H1 (cell line): ENCODE data around the gene KRAS. TPM values are rescaled to one million over a fixed set of nuclear protein-coding genes. Genes with fewer than 3 reads are reported as not detected.

Experiments used
- CTCF ChIA-PET: fragments of 300-600 bp; sonication (Branson Sonifier 250); formaldehyde crosslinking; loops from one replicate; lab custom pipeline; 2021; ENCODE audit not compliant: partially characterized antibody; lab: Charles Lee
- POLR2A ChIA-PET: fragments of 300-600 bp; sonication (Branson Sonifier 250); formaldehyde crosslinking; loops from one replicate; lab custom pipeline; 2021; ENCODE audit warnings: inconsistent platforms; ENCODE audit not compliant: partially characterized antibody; lab: Charles Lee
- DNase-seq, 2 experiments: peaks; one replicate each; pipeline versions ENCODE4 v3.0.0 to v3.0.0-alpha.2; 2010 to 2022; ENCODE audit warnings: low spot score in 2 of 2, low read depth in 1 of 2, mixed read lengths in 1 of 2
- FAIRE-seq: peaks from 2 replicates; lab custom pipeline; 2011; peaks lifted over from hg19 to GRCh38; lab: Jason Lieb, UNC
- H2AFZ ChIP-seq: 2 replicates; pipeline ENCODE4 v1.8.1; 2012; ENCODE audit warnings: low read length, inconsistent platforms
- H2AK5ac ChIP-seq: 2 replicates; pipeline ENCODE4 v1.6.1; 2013; ENCODE audit warnings: low read depth, low read length
- H2BK120ac ChIP-seq: replicated peaks from 2 replicates; pipeline ENCODE3; 2013; ENCODE audit warnings: low read depth, low read length, inconsistent platforms
- H2BK12ac ChIP-seq: 2 replicates; pipeline ENCODE4 v1.6.1; 2013; ENCODE audit warnings: low read depth, low read length
- H2BK15ac ChIP-seq: 2 replicates; pipeline ENCODE4 v1.6.1; 2013; ENCODE audit warnings: low read length
- H2BK20ac ChIP-seq: 2 replicates; pipeline ENCODE4 v1.6.1; 2013; ENCODE audit warnings: low read length
- H2BK5ac ChIP-seq: 2 replicates; pipeline ENCODE4 v1.6.1; 2013; ENCODE audit warnings: low read depth, low read length
- H3K14ac ChIP-seq: 2 replicates; pipeline ENCODE4 v1.6.1; 2013; ENCODE audit warnings: inconsistent platforms; ENCODE audit not compliant: insufficient read length
- H3K18ac ChIP-seq: 2 replicates; pipeline ENCODE4 v1.6.1; 2013; ENCODE audit warnings: low read length; ENCODE audit errors: extremely low read depth
- H3K23ac ChIP-seq: 2 replicates; pipeline ENCODE4 v1.6.1; 2013; ENCODE audit warnings: inconsistent platforms; ENCODE audit not compliant: insufficient read length
- H3K23me2 ChIP-seq: 2 replicates; pipeline ENCODE4 v1.6.1; 2013; ENCODE audit warnings: low read depth, low read length
- H3K27ac ChIP-seq: 2 replicates; pipeline ENCODE4 v1.6.1; 2011; ENCODE audit warnings: low read depth, low read length, inconsistent platforms
- H3K27me3 ChIP-seq, 4 experiments: replicated peaks in 1 of 4; 1 replicate in 1 of 4; 2 replicates in 3 of 4; pipeline versions ENCODE4 v1.6.1 to v1.8.1; 2011 to 2013; ENCODE audit warnings: low read length in 3 of 4, mild to moderate bottlenecking in 3 of 4, inconsistent platforms in 2 of 4, mixed read lengths in 2 of 4, moderate library complexity in 1 of 4; ENCODE audit not compliant: control insufficient read depth in 3 of 4, insufficient read depth in 3 of 4; ENCODE audit errors: extremely low read depth in 1 of 4
- H3K36me3 ChIP-seq, 4 experiments: 2 replicates each; pipeline versions ENCODE4 v1.6.1 to v1.8.1; 2011 to 2013; ENCODE audit warnings: mild to moderate bottlenecking in 4 of 4, low read length in 3 of 4, moderate library complexity in 2 of 4, control low read depth in 1 of 4, inconsistent platforms in 1 of 4; ENCODE audit not compliant: insufficient read depth in 4 of 4, control insufficient read depth in 2 of 4
- H3K4ac ChIP-seq: replicated peaks from 2 replicates; pipeline ENCODE3; 2013; ENCODE audit warnings: low read length, low read depth, mixed read lengths, inconsistent platforms; ENCODE audit not compliant: insufficient read length
- H3K4me1 ChIP-seq, 4 experiments: replicated peaks in 1 of 4; 1 replicate in 1 of 4; 2 replicates in 3 of 4; pipeline versions ENCODE4 v1.6.1 to v1.8.1; 2011 to 2013; ENCODE audit warnings: low read length in 3 of 4, inconsistent platforms in 2 of 4, mixed read lengths in 1 of 4; ENCODE audit not compliant: insufficient read depth in 4 of 4, control insufficient read depth in 3 of 4
- H3K4me2 ChIP-seq, 2 experiments: 2 replicates each; pipeline versions ENCODE4 v1.6.1 to v1.8.1; 2011 to 2013; ENCODE audit warnings: low read depth in 2 of 2, low read length in 2 of 2, control low read depth in 1 of 2, inconsistent platforms in 1 of 2, mild to moderate bottlenecking in 1 of 2; ENCODE audit not compliant: insufficient read depth in 1 of 2
- H3K4me3 ChIP-seq, 4 experiments: fragments of 200-600, 300-600 bp in 1 of 4; sonication (generic), shearing (Covaris generic), sonication (Bioruptor Twin) in 1 of 4; 2 replicates each; pipeline versions ENCODE4 v1.5.1 to v1.8.1; 2011 to 2016; ENCODE audit warnings: low read length in 4 of 4, low read depth in 3 of 4, control low read depth in 2 of 4, inconsistent platforms in 2 of 4, mild to moderate bottlenecking in 2 of 4, mixed read lengths in 1 of 4, moderate library complexity in 1 of 4; ENCODE audit not compliant: insufficient read depth in 2 of 4; ENCODE audit errors: extremely low read depth in 1 of 4
- H3K56ac ChIP-seq: replicated peaks from 2 replicates; pipeline ENCODE3; 2013; ENCODE audit warnings: low read depth, mild to moderate bottlenecking, mixed read lengths, low read length, inconsistent platforms; ENCODE audit not compliant: insufficient read length
- H3K79me1 ChIP-seq: 2 replicates; pipeline ENCODE4 v1.6.1; 2013; ENCODE audit warnings: low read depth, low read length, control low read depth
- H3K79me2 ChIP-seq, 2 experiments: 2 replicates each; pipeline versions ENCODE4 v1.6.1 to v1.8.1; 2012 to 2013; ENCODE audit warnings: low read length in 2 of 2, mild to moderate bottlenecking in 2 of 2, inconsistent platforms in 1 of 2; ENCODE audit not compliant: insufficient read depth in 2 of 2, control insufficient read depth in 1 of 2
- H3K9ac ChIP-seq, 4 experiments: replicated peaks in 1 of 4; 1 replicate in 1 of 4; 2 replicates in 3 of 4; pipeline versions ENCODE4 v1.6.1 to v1.8.1; 2011 to 2013; ENCODE audit warnings: low read depth in 3 of 4, low read length in 3 of 4, control low read depth in 2 of 4, mild to moderate bottlenecking in 2 of 4, moderate library complexity in 2 of 4, inconsistent platforms in 1 of 4; ENCODE audit errors: extremely low read depth in 1 of 4
- H3K9me3 ChIP-seq, 2 experiments: 2 replicates each; pipeline versions ENCODE4 v1.6.1 to v1.8.1; 2012 to 2013; ENCODE audit warnings: mild to moderate bottlenecking in 2 of 2, moderate library complexity in 2 of 2, control low read depth in 1 of 2, inconsistent platforms in 1 of 2, low read depth in 1 of 2, low read length in 1 of 2, mixed read lengths in 1 of 2; ENCODE audit not compliant: insufficient read depth in 2 of 2
- H4K20me1 ChIP-seq, 2 experiments: replicated peaks in 1 of 2; 2 replicates each; pipeline versions ENCODE3 to v1.8.1; 2011 to 2013; ENCODE audit warnings: inconsistent platforms in 2 of 2, low read length in 2 of 2, mild to moderate bottlenecking in 1 of 2; ENCODE audit not compliant: insufficient read depth in 2 of 2, control insufficient read depth in 1 of 2
- H4K5ac ChIP-seq: 2 replicates; pipeline ENCODE4 v1.6.1; 2013; ENCODE audit warnings: low read length, low read depth, mixed read lengths, inconsistent platforms; ENCODE audit not compliant: insufficient read length
- H4K8ac ChIP-seq: 2 replicates; pipeline ENCODE4 v1.8.0; 2013; ENCODE audit warnings: mild to moderate bottlenecking, moderate library complexity, low read length, inconsistent platforms; ENCODE audit not compliant: insufficient read depth; ENCODE audit errors: extremely low read depth
- H4K91ac ChIP-seq: replicated peaks from 2 replicates; pipeline ENCODE3; 2013; ENCODE audit warnings: low read length, mixed read lengths, inconsistent platforms; ENCODE audit not compliant: insufficient read length
- ASH2L ChIP-seq: fragments of 200-600, 300-600 bp; sonication (generic); IDR thresholded peaks from one replicate; pipeline ENCODE4 v1.7.1; 2017; ENCODE audit warnings: low read length
- BCL11A ChIP-seq, 2 experiments: IDR thresholded peaks; one replicate each; pipeline ENCODE4 v1.6.1; 2011; ENCODE audit warnings: low read depth in 2 of 2, low read length in 2 of 2, mild to moderate bottlenecking in 2 of 2
- CHD1 ChIP-seq: IDR thresholded peaks from 2 replicates; pipeline ENCODE4 v1.6.1; 2012; ENCODE audit warnings: low read depth, low read length, improper control_type of control experiment
- EGR1 ChIP-seq: IDR thresholded peaks from 2 replicates; pipeline ENCODE4 v1.6.1; 2011; ENCODE audit warnings: low read depth, low read length, borderline replicate concordance
- GABPA ChIP-seq: IDR thresholded peaks from 2 replicates; pipeline ENCODE4 v1.6.1; 2011; ENCODE audit warnings: mild to moderate bottlenecking, low read length, moderate library complexity, borderline replicate concordance; ENCODE audit not compliant: insufficient read depth
- JUN ChIP-seq: IDR thresholded peaks from 2 replicates; pipeline ENCODE4 v1.6.1; 2011; ENCODE audit warnings: low read depth, mild to moderate bottlenecking, improper control_type of control experiment, low read length
- KDM4A ChIP-seq: IDR thresholded peaks from one replicate; pipeline ENCODE4 v1.7.1; 2012; ENCODE audit warnings: low read depth, mild to moderate bottlenecking, moderate library complexity, low read length, inconsistent platforms; ENCODE audit not compliant: severe bottlenecking
- PHF8 ChIP-seq: fragments of 200-600 bp; sonication (generic); conservative IDR thresholded peaks from 2 replicates; pipeline ENCODE4 v1.7.1; 2012; ENCODE audit warnings: low read depth, mild to moderate bottlenecking, inconsistent platforms, low read length, moderate library complexity
- RFX5 ChIP-seq: IDR thresholded peaks from 2 replicates; pipeline ENCODE4 v1.6.1; 2011; ENCODE audit warnings: low read depth, low read length, improper control_type of control experiment, borderline replicate concordance
- SRF ChIP-seq: IDR thresholded peaks from 2 replicates; pipeline ENCODE4 v1.6.1; 2011; ENCODE audit warnings: mild to moderate bottlenecking, low read depth, low read length, moderate library complexity
- ZNF274 ChIP-seq: IDR thresholded peaks from 2 replicates; pipeline ENCODE4 v1.7.0; 2012; ENCODE audit warnings: low read length, borderline replicate concordance; ENCODE audit errors: extremely low read depth
- WGBS, 2 experiments: shearing (Covaris generic) in 1 of 2; methylation state at CpG; one replicate each; pipeline versions ENCODE4 v1.1.6 to v1.1.7; 2013 to 2015; ENCODE audit warnings: low lambda C conversion rate in 2 of 2, mixed read lengths in 2 of 2, inconsistent platforms in 1 of 2, low coverage in 1 of 2, missing lambda C conversion rate in 1 of 2; ENCODE audit not compliant: insufficient replicate concordance in 2 of 2, insufficient coverage in 1 of 2, insufficient read length in 1 of 2; ENCODE audit errors: extremely low coverage in 1 of 2, missing lambda C conversion rate in 1 of 2; 5-methylcytosine and 5-hydroxymethylcytosine counted together
- polyA plus RNA-seq, 7 experiments: library from polyadenylated mRNA; depleted of rRNA in 3 of 7; stranded (reverse) in 5 of 7; unstranded in 2 of 7; fragments of >200 nt in 5 of 7; fragments of 200-250 nt in 2 of 7; gene quantifications; 1 replicate in 5 of 7; 2 replicates in 1 of 7; 4 replicates in 1 of 7; pipeline versions ENCODE4 v1.2.1 to v1.2.3, GENCODE V29; 2011 to 2013; ENCODE audit warnings: missing spikeins in 2 of 7, mixed read lengths in 2 of 7
- total RNA-seq: library from RNA; stranded (reverse); fragmentation: NEBNext Ultra II Directional; extraction: Animal tissue kit (Norgen Biotek cat#: 25700); gene quantifications from 2 replicates; pipeline ENCODE4 v1.2.1, GENCODE V29; 2021
- TF ChIP-seq, protein P1 (sequence below): IDR thresholded peaks from 2 replicates; pipeline ENCODE4 v1.6.1; 2012; ENCODE audit warnings: low read length, inconsistent platforms

KRAS gene
- total and polyA plus RNA-seq, 2 of the 8 experiments (the other 6 are each of a cell fraction or from before 2014, with no cell fraction given), result 24.8 to 64.6 TPM

DNA sequence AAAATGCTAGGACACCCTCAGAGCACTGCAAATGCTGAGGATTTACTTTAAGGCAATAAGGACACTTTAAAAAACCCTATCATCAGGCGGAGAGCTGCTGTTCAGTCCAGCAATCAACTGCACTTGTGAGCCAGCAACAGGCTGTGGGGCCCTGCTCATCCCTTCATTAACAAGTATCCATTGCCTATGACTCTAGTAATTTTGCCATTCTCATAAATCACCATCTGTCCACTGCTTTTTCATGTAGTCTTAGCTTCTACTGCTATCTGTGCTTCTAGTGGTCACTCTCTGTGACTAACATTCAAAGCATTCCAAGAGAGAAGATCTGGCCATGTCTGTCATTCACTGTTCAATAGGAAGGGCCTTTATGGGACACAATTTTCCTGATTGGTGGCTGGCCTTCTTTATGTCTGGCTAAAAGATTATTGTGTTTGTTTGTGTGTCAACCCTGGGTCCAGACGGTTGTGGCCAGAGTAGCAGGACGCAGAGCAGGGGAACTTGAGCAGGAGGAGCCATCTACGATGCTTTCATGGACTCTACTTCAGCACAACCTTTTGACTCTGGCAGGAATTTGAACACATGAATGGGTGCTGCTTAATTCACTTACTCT is 3.6 kb upstream of the KRAS start:
- 89% methylated on average over 4 of the region's 4 CpGs; no CpG with 5 or more reads in 1 of the 2 experiments for WGBS, 2 experiments
- H2BK5ac ChIP-seq, result no peak overlapping the region
- H3K4me1 ChIP-seq, result peaks cover 9 to 16% (median 11%) of the 10 kb centered on the region in 4 experiments
- H3K79me2 ChIP-seq, result peaks cover 7 to 8% of the 10 kb centered on the region in 2 experiments
- H2AFZ ChIP-seq, result no peak overlapping the region
- H3K23me2 ChIP-seq, result peaks cover 5% of the 10 kb centered on the region; the same call in 1 of the 2 replicates
- peaks cover 3 to 4% of the 10 kb centered on the region in 2 experiments for H4K20me1 ChIP-seq
- H2BK20ac ChIP-seq, result no peak overlapping the region
- H4K8ac ChIP-seq, result no peak overlapping the region
- H3K9ac ChIP-seq, result no peak overlapping the region
- no peak overlapping the region for H3K4me2 ChIP-seq
- H3K4me3 ChIP-seq, result no peak overlapping the region
- H3K9me3 ChIP-seq, result no peaks in the 10 kb centered on the region
- H3K23ac ChIP-seq, result no peak overlapping the region
- ChIA-PET POLR2A (no interaction called here), CTCF (no interaction called here)
- H3K27me3 ChIP-seq, result no peaks in the 10 kb centered on the region
- no peak overlapping the region for H4K91ac ChIP-seq
- no peak overlapping the region for H3K4ac ChIP-seq
- no peak overlapping the region for H3K56ac ChIP-seq
- no peaks in the 10 kb centered on the region; the same call in 1 of the 2 replicates for H3K79me1 ChIP-seq
- DNase-seq (no peak), FAIRE-seq (no peak)
- no peak overlapping the region for H3K27ac ChIP-seq
- no peak overlapping the region for H2BK120ac ChIP-seq
- H2AK5ac ChIP-seq, result no peak overlapping the region
- no peaks in the 10 kb centered on the region for H3K36me3 ChIP-seq
- H2BK15ac ChIP-seq, result no peak overlapping the region
- H3K14ac ChIP-seq, result no peak overlapping the region
- no peak overlapping the region for H2BK12ac ChIP-seq
- H3K18ac ChIP-seq, result no peak overlapping the region
- H4K5ac ChIP-seq, result no peak overlapping the region
- TF ChIP-seq BCL11A (IDR thresholded peaks at IDR 0.05; ENCODE audit: low read depth in 2 of 2, low read length in 2 of 2) (no peak), ZNF274 (no peak), ASH2L (no peak), KDM4A (no peak), EGR1 (no peak), SRF (no peak), CHD1 (no peak), RFX5 (no peak), JUN (no peak), GABPA (no peak), PHF8 (no peak)
- TF ChIP-seq, protein P1, sequence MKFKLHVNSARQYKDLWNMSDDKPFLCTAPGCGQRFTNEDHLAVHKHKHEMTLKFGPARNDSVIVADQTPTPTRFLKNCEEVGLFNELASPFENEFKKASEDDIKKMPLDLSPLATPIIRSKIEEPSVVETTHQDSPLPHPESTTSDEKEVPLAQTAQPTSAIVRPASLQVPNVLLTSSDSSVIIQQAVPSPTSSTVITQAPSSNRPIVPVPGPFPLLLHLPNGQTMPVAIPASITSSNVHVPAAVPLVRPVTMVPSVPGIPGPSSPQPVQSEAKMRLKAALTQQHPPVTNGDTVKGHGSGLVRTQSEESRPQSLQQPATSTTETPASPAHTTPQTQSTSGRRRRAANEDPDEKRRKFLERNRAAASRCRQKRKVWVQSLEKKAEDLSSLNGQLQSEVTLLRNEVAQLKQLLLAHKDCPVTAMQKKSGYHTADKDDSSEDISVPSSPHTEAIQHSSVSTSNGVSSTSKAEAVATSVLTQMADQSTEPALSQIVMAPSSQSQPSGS, result no peak
